ENCODE data around the gene TAF4B.

Gene TAF4B

GRCh38 chr18:26406854-26407517, 180.7 kb downstream of the TAF4B start:
- TF ChIP-seq, protein P1, sequence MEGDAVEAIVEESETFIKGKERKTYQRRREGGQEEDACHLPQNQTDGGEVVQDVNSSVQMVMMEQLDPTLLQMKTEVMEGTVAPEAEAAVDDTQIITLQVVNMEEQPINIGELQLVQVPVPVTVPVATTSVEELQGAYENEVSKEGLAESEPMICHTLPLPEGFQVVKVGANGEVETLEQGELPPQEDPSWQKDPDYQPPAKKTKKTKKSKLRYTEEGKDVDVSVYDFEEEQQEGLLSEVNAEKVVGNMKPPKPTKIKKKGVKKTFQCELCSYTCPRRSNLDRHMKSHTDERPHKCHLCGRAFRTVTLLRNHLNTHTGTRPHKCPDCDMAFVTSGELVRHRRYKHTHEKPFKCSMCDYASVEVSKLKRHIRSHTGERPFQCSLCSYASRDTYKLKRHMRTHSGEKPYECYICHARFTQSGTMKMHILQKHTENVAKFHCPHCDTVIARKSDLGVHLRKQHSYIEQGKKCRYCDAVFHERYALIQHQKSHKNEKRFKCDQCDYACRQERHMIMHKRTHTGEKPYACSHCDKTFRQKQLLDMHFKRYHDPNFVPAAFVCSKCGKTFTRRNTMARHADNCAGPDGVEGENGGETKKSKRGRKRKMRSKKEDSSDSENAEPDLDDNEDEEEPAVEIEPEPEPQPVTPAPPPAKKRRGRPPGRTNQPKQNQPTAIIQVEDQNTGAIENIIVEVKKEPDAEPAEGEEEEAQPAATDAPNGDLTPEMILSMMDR (IDR thresholded peaks at IDR 0.05; ENCODE audit: borderline replicate concordance, extremely low read depth, low read length, poor library complexity, severe bottlenecking) = no peak
- TF ChIP-seq EZH2 (IDR thresholded peaks at IDR 0.05; ENCODE audit: borderline replicate concordance, low read depth, low read length, severe bottlenecking) = no peak
- H3K27me3 ChIP-seq (ENCODE audit: insufficient read depth, low read length, poor library complexity) = no peaks in the 10 kb centered on the region
- H3K4me2 ChIP-seq (ENCODE audit: insufficient read depth, low read length) = no peak overlapping the region
- DNase-seq (no peak), ATAC-seq (ENCODE audit: insufficient read depth, low read depth) (no peak)
- no peaks in the 10 kb centered on the region for H3K4me1 ChIP-seq (ENCODE audit: insufficient read depth, low read length)
- no peak overlapping the region for H2AFZ ChIP-seq (ENCODE audit: low read depth, low read length)
- no peaks in the 10 kb centered on the region for H3K9me3 ChIP-seq (ENCODE audit: insufficient read depth, low read length, severe bottlenecking)
- H3K4me3 ChIP-seq (ENCODE audit: low read depth in 1 of 2, low read length in 2 of 2) = no peak overlapping the region
- no peak overlapping the region for H3K27ac ChIP-seq (ENCODE audit: low read length)
- H3K9ac ChIP-seq (ENCODE audit: low read depth, low read length) = no peak overlapping the region
- H4K20me1 ChIP-seq (ENCODE audit: insufficient read depth, low read length) = no peaks in the 10 kb centered on the region
- no peaks in the 10 kb centered on the region for H3K79me2 ChIP-seq (ENCODE audit: insufficient read depth, low read length)
- no peaks in the 10 kb centered on the region for H3K36me3 ChIP-seq (ENCODE audit: insufficient read depth, low read length)

- no peak overlapping the region for H3K27ac ChIP-seq (ENCODE audit: low read length)
These were observed 181.7 kb downstream of the TAF4B start for GRCh38 chr18:26407736-26408601.

GRCh38 chr18:26409091-26409490, 182.8 kb downstream of the TAF4B start:
- no peaks in the 10 kb centered on the region for H3K9me3 ChIP-seq (ENCODE audit: insufficient read depth, low read length, severe bottlenecking)
- TF ChIP-seq, protein P1 (IDR thresholded peaks at IDR 0.05; ENCODE audit: borderline replicate concordance, extremely low read depth, low read length, poor library complexity, severe bottlenecking) = no peak
- TF ChIP-seq EZH2 (IDR thresholded peaks at IDR 0.05; ENCODE audit: borderline replicate concordance, low read depth, low read length, severe bottlenecking) = no peak
- no peaks in the 10 kb centered on the region for H3K36me3 ChIP-seq (ENCODE audit: insufficient read depth, low read length)
- no peak overlapping the region for H3K4me3 ChIP-seq (ENCODE audit: low read depth in 1 of 2, low read length in 2 of 2)
- H3K9ac ChIP-seq (ENCODE audit: low read depth, low read length) = no peak overlapping the region
- no peak overlapping the region for H3K27ac ChIP-seq (ENCODE audit: low read length)
- no peak for ATAC-seq (ENCODE audit: insufficient read depth, low read depth)
- no peaks in the 10 kb centered on the region for H3K79me2 ChIP-seq (ENCODE audit: insufficient read depth, low read length)
- H3K27me3 ChIP-seq (ENCODE audit: insufficient read depth, low read length, poor library complexity) = no peaks in the 10 kb centered on the region
- DNase-seq = no peak
- H4K20me1 ChIP-seq (ENCODE audit: insufficient read depth, low read length) = no peaks in the 10 kb centered on the region
- no peak overlapping the region for H2AFZ ChIP-seq (ENCODE audit: low read depth, low read length)
- H3K4me1 ChIP-seq (ENCODE audit: insufficient read depth, low read length) = no peaks in the 10 kb centered on the region
- H3K4me2 ChIP-seq (ENCODE audit: insufficient read depth, low read length) = no peak overlapping the region

More at GRCh38 chr18:26407736-26408601, 181.7 kb downstream of the TAF4B start:
- Histone ChIP-seq H2AFZ (ENCODE audit: low read depth, low read length) (no peak overlapping the region), H3K9ac (ENCODE audit: low read depth, low read length) (no peak overlapping the region), H3K79me2 (ENCODE audit: insufficient read depth, low read length) (no peaks in the 10 kb centered on the region), H4K20me1 (ENCODE audit: insufficient read depth, low read length) (no peaks in the 10 kb centered on the region), H3K4me2 (ENCODE audit: insufficient read depth, low read length) (no peak overlapping the region), H3K9me3 (ENCODE audit: insufficient read depth, low read length, severe bottlenecking) (no peaks in the 10 kb centered on the region), H3K36me3 (ENCODE audit: insufficient read depth, low read length) (no peaks in the 10 kb centered on the region), H3K4me1 (ENCODE audit: insufficient read depth, low read length) (no peaks in the 10 kb centered on the region), H3K4me3 (ENCODE audit: low read depth in 1 of 2, low read length in 2 of 2) (no peak overlapping the region), H3K27me3 (ENCODE audit: insufficient read depth, low read length, poor library complexity) (no peaks in the 10 kb centered on the region)
- DNase-seq (no peak), ATAC-seq (ENCODE audit: insufficient read depth, low read depth) (no peak)
- no peak for TF ChIP-seq EZH2 (IDR thresholded peaks at IDR 0.05; ENCODE audit: borderline replicate concordance, low read depth, low read length, severe bottlenecking)
- TF ChIP-seq, protein P1 (IDR thresholded peaks at IDR 0.05; ENCODE audit: borderline replicate concordance, extremely low read depth, low read length, poor library complexity, severe bottlenecking) = no peak
